WTC11 (cell line): ENCODE measurements around the gene HRC. TPM values are rescaled to one million over a fixed set of nuclear protein-coding genes. Genes with fewer than 3 reads are reported as not detected.

Source experiments
- CBFB ChIP-seq: sonication (generic); formaldehyde crosslinking; IDR thresholded peaks from 2 replicates; pipeline ENCODE4 v1.8.1; 2022; ENCODE audit warnings: mild to moderate bottlenecking, low read depth, missing genetic modification reagents
- CREB1 ChIP-seq: sonication (generic); formaldehyde crosslinking; IDR thresholded peaks from 2 replicates; pipeline ENCODE4 v1.8.0; 2023; ENCODE audit warnings: mild to moderate bottlenecking, missing genetic modification reagents
- ELF4 ChIP-seq: sonication (generic); formaldehyde crosslinking; IDR thresholded peaks from 2 replicates; pipeline ENCODE4 v1.8.1; 2022; ENCODE audit warnings: low read depth, mild to moderate bottlenecking, moderate library complexity, missing genetic modification reagents
- HMGA2 ChIP-seq: fragments of 250-450 bp; sonication (Bioruptor Pico); IDR thresholded peaks from 2 replicates; pipeline ENCODE4 v1.4.0; 2021; ENCODE audit warnings: mild to moderate bottlenecking, moderate library complexity
- HMGXB4 ChIP-seq: sonication (generic); formaldehyde crosslinking; IDR thresholded peaks from 2 replicates; pipeline ENCODE4 v1.8.1; 2023; ENCODE audit warnings: mild to moderate bottlenecking, moderate library complexity, missing genetic modification reagents
- IRF2 ChIP-seq: sonication (generic); formaldehyde crosslinking; IDR thresholded peaks from 2 replicates; pipeline ENCODE4 v1.8.0; 2022; ENCODE audit warnings: low read depth, missing genetic modification reagents, borderline replicate concordance
- JUN ChIP-seq: sonication (generic); formaldehyde crosslinking; IDR thresholded peaks from 2 replicates; pipeline ENCODE4 v1.8.0; 2023; ENCODE audit warnings: mild to moderate bottlenecking, missing genetic modification reagents
- MAX ChIP-seq: sonication (generic); formaldehyde crosslinking; IDR thresholded peaks from 2 replicates; pipeline ENCODE4 v1.8.0; 2022; ENCODE audit warnings: mild to moderate bottlenecking, missing genetic modification reagents
- MLX ChIP-seq: sonication (generic); formaldehyde crosslinking; IDR thresholded peaks from 2 replicates; pipeline ENCODE4 v1.8.1; 2023; ENCODE audit warnings: mild to moderate bottlenecking, missing genetic modification reagents, moderate library complexity
- NR1H2 ChIP-seq: sonication (generic); formaldehyde crosslinking; IDR thresholded peaks from 2 replicates; pipeline ENCODE4 v1.9.0; 2021; ENCODE audit warnings: mild to moderate bottlenecking, moderate library complexity, missing genetic modification reagents
- NR2C2 ChIP-seq: sonication (generic); formaldehyde crosslinking; IDR thresholded peaks from 2 replicates; pipeline ENCODE4 v1.8.0; 2022; ENCODE audit warnings: mild to moderate bottlenecking, missing genetic modification reagents
- OVOL2 ChIP-seq: fragments of 250-450 bp; sonication (Bioruptor Pico); IDR thresholded peaks from 2 replicates; pipeline ENCODE4 v1.9.0; 2021; ENCODE audit warnings: mild to moderate bottlenecking, borderline replicate concordance
- PRRX2 ChIP-seq: fragments of 250-450 bp; sonication (Bioruptor Pico); IDR thresholded peaks from 2 replicates; pipeline ENCODE4 v1.8.0; 2021; ENCODE audit warnings: mild to moderate bottlenecking
- SMAD4 ChIP-seq: sonication (generic); formaldehyde crosslinking; IDR thresholded peaks from 2 replicates; pipeline ENCODE4 v1.8.0; 2022; ENCODE audit warnings: mild to moderate bottlenecking, missing genetic modification reagents
- SOX15 ChIP-seq: fragments of 250-450 bp; sonication (Bioruptor Pico); IDR thresholded peaks from 2 replicates; pipeline ENCODE4 v1.9.0; 2021; ENCODE audit warnings: mild to moderate bottlenecking
- TP53 ChIP-seq: sonication (generic); formaldehyde crosslinking; IDR thresholded peaks from 2 replicates; pipeline ENCODE4 v1.8.1; 2023; ENCODE audit warnings: mild to moderate bottlenecking, missing genetic modification reagents
- USF2 ChIP-seq: sonication (generic); formaldehyde crosslinking; IDR thresholded peaks from 2 replicates; pipeline ENCODE4 v1.8.1; 2023; ENCODE audit warnings: mild to moderate bottlenecking, missing genetic modification reagents, moderate library complexity
- ZNF232 ChIP-seq: sonication (generic); formaldehyde crosslinking; IDR thresholded peaks from 2 replicates; pipeline ENCODE4 v1.8.0; 2022; ENCODE audit warnings: mild to moderate bottlenecking, missing genetic modification reagents
- ZNF263 ChIP-seq: sonication (generic); formaldehyde crosslinking; IDR thresholded peaks from 2 replicates; pipeline ENCODE4 v1.8.1; 2022; ENCODE audit warnings: low read depth, mild to moderate bottlenecking, moderate library complexity, missing genetic modification reagents
- ZNF423 ChIP-seq: fragments of 250-450 bp; sonication (Bioruptor Pico); IDR thresholded peaks from 2 replicates; pipeline ENCODE4 v2.1.2; 2022; ENCODE audit warnings: mild to moderate bottlenecking, moderate library complexity
- ZNF671 ChIP-seq: fragments of 250-450 bp; sonication (Bioruptor Pico); IDR thresholded peaks from 2 replicates; pipeline ENCODE4 v1.8.0; 2021; ENCODE audit warnings: mild to moderate bottlenecking
- total RNA-seq: library from RNA; stranded (reverse); gene quantifications from 3 replicates; pipeline ENCODE4 v1.2.3, GENCODE V29; 2021
- TF ChIP-seq, protein P1 (sequence below): sonication (generic); formaldehyde crosslinking; IDR thresholded peaks from 2 replicates; pipeline ENCODE4 v1.8.1; 2022; ENCODE audit warnings: low read depth, missing genetic modification reagents, borderline replicate concordance
- TF ChIP-seq, protein P2 (sequence below): fragments of 250-450 bp; sonication (Bioruptor Pico); IDR thresholded peaks from 2 replicates; pipeline ENCODE4 v1.9.0; 2021; ENCODE audit warnings: mild to moderate bottlenecking, borderline replicate concordance
- TF ChIP-seq, protein P3 (sequence below): sonication (generic); formaldehyde crosslinking; IDR thresholded peaks from 2 replicates; pipeline ENCODE4 v1.8.0; 2022; ENCODE audit warnings: mild to moderate bottlenecking, missing genetic modification reagents
- TF ChIP-seq, protein P4 (sequence below): sonication (generic); formaldehyde crosslinking; IDR thresholded peaks from 2 replicates; pipeline ENCODE4 v1.8.0; 2023; ENCODE audit warnings: missing genetic modification reagents

HRC gene
- total RNA-seq, 1 experiment from 2014 or later, result 1.9 TPM

DNA sequence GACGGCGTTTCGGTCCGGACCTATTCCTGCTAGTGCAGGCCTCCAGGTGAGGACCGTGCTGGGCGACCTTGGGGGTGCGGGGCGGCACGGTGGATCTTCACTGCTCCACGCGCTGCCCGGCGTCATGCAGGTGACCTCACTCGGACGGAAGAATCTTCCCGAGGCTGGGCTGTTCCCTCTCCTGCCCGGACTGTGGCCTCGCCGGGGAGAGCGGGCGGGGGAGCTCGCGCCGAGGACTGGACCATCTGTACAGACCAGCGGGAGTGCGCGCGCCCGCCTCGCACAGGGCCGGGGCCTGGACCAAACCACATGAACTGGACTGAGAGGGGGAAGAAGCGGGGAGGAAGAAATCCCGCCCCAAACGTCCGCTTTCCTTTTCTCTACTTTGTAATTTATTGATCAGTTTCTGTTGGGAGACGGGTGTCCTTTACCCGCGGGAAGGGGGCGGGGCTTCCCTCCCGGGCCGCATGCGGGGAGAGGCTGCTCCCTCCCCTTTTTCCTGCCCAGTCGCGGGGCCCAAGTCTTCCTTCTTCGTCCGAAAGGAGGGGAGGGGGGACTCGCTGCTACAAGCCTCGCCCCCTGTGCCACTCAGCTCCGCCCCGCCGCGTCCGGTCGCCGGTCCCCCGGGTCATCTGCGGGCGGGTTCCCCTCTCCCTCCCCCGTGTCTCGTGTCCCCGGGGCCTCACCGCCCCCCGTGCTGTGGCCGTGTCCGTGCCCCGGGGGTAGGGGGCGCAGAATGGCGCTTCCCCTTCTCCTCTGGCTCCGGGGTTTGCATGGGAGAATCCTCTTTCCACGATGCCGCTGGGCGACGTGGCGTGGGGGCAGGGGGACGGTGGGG, 4.9 kb downstream of the HRC start (continued):
- TF ChIP-seq, protein P1, sequence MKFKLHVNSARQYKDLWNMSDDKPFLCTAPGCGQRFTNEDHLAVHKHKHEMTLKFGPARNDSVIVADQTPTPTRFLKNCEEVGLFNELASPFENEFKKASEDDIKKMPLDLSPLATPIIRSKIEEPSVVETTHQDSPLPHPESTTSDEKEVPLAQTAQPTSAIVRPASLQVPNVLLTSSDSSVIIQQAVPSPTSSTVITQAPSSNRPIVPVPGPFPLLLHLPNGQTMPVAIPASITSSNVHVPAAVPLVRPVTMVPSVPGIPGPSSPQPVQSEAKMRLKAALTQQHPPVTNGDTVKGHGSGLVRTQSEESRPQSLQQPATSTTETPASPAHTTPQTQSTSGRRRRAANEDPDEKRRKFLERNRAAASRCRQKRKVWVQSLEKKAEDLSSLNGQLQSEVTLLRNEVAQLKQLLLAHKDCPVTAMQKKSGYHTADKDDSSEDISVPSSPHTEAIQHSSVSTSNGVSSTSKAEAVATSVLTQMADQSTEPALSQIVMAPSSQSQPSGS (CRISPR knock-in tag), result no peak
- TF ChIP-seq CBFB (no peak), MAX (CRISPR knock-in tag) (peak; percentile 46; the same call in 1 of the 2 replicates), ZNF232 (CRISPR knock-in tag) (peak; percentile 49), SMAD4 (CRISPR knock-in tag) (0 out of 2 replicates have a peak, but pooled peaks have one; percentile 30), SOX15 (CRISPR knock-in tag) (no peak), MLX (CRISPR knock-in tag) (no peak), CREB1 (no peak), NR2C2 (CRISPR knock-in tag) (no peak), IRF2 (CRISPR knock-in tag) (no peak), TP53 (0 out of 2 replicates have a peak, but pooled peaks have one; percentile 42), USF2 (0 out of 2 replicates have a peak, but pooled peaks have one; percentile 23), ZNF671 (CRISPR knock-in tag) (0 out of 2 replicates have a peak, but pooled peaks have one; percentile 16), JUN (CRISPR knock-in tag) (no peak), ZNF423 (no peak), HMGA2 (no peak), OVOL2 (CRISPR knock-in tag) (no peak), PRRX2 (CRISPR knock-in tag) (no peak), HMGXB4 (CRISPR knock-in tag) (no peak; the same call in 1 of the 2 replicates), ELF4 (no peak), ZNF263 (CRISPR knock-in tag) (no peak), NR1H2 (CRISPR knock-in tag) (no peak)
- TF ChIP-seq, protein P2, sequence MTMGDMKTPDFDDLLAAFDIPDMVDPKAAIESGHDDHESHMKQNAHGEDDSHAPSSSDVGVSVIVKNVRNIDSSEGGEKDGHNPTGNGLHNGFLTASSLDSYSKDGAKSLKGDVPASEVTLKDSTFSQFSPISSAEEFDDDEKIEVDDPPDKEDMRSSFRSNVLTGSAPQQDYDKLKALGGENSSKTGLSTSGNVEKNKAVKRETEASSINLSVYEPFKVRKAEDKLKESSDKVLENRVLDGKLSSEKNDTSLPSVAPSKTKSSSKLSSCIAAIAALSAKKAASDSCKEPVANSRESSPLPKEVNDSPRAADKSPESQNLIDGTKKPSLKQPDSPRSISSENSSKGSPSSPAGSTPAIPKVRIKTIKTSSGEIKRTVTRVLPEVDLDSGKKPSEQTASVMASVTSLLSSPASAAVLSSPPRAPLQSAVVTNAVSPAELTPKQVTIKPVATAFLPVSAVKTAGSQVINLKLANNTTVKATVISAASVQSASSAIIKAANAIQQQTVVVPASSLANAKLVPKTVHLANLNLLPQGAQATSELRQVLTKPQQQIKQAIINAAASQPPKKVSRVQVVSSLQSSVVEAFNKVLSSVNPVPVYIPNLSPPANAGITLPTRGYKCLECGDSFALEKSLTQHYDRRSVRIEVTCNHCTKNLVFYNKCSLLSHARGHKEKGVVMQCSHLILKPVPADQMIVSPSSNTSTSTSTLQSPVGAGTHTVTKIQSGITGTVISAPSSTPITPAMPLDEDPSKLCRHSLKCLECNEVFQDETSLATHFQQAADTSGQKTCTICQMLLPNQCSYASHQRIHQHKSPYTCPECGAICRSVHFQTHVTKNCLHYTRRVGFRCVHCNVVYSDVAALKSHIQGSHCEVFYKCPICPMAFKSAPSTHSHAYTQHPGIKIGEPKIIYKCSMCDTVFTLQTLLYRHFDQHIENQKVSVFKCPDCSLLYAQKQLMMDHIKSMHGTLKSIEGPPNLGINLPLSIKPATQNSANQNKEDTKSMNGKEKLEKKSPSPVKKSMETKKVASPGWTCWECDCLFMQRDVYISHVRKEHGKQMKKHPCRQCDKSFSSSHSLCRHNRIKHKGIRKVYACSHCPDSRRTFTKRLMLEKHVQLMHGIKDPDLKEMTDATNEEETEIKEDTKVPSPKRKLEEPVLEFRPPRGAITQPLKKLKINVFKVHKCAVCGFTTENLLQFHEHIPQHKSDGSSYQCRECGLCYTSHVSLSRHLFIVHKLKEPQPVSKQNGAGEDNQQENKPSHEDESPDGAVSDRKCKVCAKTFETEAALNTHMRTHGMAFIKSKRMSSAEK (CRISPR knock-in tag), result no peak
- TF ChIP-seq, protein P3, sequence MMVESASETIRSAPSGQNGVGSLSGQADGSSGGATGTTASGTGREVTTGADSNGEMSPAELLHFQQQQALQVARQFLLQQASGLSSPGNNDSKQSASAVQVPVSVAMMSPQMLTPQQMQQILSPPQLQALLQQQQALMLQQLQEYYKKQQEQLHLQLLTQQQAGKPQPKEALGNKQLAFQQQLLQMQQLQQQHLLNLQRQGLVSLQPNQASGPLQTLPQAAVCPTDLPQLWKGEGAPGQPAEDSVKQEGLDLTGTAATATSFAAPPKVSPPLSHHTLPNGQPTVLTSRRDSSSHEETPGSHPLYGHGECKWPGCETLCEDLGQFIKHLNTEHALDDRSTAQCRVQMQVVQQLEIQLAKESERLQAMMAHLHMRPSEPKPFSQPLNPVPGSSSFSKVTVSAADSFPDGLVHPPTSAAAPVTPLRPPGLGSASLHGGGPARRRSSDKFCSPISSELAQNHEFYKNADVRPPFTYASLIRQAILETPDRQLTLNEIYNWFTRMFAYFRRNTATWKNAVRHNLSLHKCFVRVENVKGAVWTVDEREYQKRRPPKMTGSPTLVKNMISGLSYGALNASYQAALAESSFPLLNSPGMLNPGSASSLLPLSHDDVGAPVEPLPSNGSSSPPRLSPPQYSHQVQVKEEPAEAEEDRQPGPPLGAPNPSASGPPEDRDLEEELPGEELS (CRISPR knock-in tag), result no peak
- TF ChIP-seq, protein P4, sequence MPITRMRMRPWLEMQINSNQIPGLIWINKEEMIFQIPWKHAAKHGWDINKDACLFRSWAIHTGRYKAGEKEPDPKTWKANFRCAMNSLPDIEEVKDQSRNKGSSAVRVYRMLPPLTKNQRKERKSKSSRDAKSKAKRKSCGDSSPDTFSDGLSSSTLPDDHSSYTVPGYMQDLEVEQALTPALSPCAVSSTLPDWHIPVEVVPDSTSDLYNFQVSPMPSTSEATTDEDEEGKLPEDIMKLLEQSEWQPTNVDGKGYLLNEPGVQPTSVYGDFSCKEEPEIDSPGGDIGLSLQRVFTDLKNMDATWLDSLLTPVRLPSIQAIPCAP (CRISPR knock-in tag), result no peak
